A204.1 (cell line): ENCODE results near the gene SEMA5B.

Experiments used
- FAIRE-seq: peaks from 2 replicates; lab custom pipeline; 2012; peaks lifted over from hg19 to GRCh38; lab: Jason Lieb, UNC

The SEMA5B gene

GRCh38 chr3:123027292-123028232 is at the start of gene SEMA5B:
SEMA5B (minus strand) TSS chr3:123027763; CDS start chr3:122961263, 66,500 bp downstream.
- FAIRE-seq, result no peak

DNA sequence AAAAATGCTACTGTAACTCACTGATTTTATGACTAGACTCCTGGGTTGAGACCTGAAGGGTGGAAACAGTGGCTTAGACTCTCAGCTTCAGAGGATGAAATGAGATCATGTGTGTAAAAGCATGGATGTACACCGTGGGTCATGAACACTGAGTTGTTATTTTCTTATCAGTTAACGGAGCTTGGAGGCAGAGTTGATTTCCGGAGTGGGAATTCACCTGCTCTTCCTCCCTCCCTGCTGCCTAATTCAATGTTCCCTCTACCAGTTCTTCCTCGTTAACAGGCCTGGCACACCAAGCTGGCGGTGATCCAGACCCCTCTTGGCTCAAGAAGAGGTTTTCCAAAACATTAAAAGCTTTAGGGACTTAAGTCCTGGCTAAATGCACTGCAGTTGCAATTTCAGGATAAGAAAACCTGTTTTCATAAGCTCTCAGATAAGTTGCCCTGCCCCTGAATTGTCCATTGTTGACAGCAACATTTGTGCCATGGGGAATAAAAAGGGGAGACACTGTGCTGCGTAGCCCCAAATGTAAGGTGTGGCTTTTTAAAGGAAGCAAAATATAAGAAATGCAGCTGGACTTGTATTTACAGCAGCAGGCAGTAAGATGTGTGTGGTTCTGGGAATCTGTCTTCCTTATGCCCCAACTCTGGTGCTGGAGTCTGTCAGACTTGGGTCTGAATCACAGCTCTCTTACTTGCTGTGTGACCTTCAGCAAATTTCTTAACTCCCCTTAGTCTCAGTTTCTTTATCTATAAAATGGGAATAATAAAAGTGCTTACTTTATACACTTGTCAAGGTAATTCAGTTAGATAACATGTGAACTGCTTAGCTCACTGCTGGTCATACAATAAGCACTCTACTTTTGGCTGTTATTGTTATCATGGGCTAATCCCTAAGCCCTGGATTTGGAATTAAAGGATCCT is 49.2 kb upstream of the SEMA5B start:
- FAIRE-seq, result no peak

DNA sequence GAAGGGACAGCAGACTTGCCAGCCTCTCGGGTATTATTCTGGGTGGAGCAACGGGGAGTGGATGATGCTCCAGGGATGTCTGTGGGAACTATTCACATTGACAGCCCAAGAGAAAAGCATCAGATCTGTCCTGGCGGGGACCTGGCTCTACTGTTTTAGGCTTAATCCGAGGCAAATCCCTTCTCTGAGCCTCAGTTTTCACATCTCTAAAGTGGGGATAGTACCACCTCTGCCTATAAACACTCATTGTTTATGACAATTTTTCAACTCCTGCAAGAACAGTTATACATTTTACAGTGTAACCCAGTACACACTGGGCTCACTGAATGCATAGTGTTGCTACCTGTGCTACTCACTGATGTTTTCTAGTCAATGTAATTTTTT is 48.5 kb upstream of the SEMA5B start:
- no peak for FAIRE-seq

GRCh38 chr3:123075359-123075758 is 47.8 kb upstream of the SEMA5B start:
- no peak for FAIRE-seq

GRCh38 chr3:123072564-123072963 is 45.0 kb upstream of the SEMA5B start:
- FAIRE-seq, result no peak

DNA sequence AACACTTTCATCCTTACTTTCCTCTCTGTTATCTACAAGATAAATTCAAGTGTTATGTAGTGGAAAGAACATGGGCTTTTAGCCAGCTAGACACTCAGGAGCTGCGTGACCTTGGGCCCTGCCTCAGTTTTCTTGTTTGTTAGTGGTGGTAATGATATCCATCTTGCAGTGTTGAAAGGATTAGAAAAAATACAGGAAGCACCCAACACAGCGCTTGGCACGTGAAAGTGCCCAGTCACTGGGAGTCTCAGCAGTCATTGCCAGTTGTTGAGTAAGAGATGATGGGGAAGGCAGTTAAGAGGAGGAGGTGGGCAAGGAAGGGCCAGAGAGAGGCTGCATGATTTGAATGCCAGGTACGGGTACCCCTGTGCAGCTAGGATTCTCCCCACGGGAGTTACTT is 44.6 kb upstream of the SEMA5B start:
- FAIRE-seq, result no peak

DNA sequence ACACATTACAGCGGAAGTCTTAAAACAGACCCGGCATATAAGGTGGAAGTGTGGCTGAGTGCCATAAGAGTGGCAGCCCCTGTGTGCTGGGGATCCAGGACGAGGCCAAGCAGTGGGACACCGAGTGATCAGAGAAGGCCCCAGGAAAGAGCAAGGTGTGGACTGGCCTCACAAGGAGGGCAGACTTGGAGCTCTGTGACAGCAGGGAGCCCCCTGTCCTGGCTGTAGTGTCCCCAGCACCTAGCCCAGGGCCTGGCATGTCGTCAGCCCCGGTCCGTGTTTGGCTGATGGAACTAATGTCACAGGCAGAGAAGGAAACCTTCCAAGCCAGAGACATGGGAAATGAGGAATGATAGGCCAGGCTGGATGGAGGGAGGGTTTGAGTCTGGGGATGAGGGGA is 44.0 kb upstream of the SEMA5B start:
- no peak for FAIRE-seq

DNA sequence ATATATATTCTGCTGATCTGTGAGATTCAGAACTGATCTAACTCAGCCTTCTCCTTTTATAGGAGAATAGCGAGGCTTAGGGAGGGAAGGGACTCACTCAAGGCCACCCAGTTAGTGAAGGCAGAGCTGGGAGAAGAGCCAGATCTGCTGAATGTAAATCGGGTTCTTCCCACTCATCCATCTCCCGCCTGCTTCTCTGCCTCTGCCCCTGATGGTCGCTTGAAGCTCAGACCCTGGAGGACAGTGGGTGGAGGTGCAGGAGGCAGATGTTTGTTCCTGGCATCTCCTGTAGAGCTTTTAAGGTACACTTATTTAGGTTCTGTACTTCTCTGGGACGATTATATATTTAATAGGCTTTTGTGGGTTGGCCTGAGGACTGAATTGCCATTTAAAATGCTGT is 43.6 kb upstream of the SEMA5B start:
- FAIRE-seq, result no peak

GRCh38 chr3:123070510-123070909 is 42.9 kb upstream of the SEMA5B start:
- no peak for FAIRE-seq

- FAIRE-seq, result no peak
Measured at GRCh38 chr3:123068601-123069381, 41.2 kb upstream of the SEMA5B start.

DNA sequence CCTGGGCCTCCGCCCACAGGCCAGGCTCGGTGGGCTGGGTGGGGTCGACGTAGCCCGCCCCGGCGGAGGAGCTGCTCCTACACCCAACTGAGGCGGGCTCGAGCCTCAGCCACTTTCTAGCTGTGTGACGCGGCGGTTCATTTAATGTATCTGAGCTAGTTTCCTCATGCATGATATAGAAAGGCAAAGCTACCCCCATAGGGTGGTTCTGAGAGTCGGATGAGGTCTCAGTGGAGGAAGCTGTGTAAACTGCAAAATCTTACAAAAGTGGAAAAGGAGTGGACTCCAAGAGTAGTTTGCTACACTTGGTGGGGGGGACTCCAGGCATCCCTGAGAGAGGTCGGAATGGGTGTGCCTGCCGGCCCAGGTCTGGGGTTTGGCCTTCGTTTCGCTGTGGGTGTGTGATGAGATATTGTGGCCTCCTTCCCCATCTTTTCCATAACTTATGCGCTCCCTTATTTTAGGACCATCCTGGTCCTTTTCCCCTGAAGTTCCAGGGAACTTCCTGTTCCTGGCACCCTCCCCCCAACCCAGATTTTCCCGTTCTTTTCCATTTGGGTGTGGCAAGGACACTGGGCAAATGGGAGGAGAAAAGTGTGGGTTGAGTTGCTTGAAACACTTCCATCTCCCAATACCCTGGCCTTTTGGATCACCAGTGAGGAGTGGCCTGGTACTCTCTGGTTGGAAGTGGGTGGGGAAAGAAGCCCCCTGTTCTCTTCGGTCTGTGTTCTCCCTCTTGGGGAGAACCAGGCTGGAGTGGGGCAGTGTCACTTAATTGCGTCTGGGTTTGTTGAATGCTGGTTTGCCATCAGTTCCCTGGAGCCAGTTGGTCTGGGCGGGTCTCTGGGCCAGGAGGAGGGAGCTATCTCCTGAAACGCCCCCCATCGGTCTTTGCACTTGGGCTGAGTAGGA is 40.4 kb upstream of the SEMA5B start:
- FAIRE-seq, result no peak

DNA sequence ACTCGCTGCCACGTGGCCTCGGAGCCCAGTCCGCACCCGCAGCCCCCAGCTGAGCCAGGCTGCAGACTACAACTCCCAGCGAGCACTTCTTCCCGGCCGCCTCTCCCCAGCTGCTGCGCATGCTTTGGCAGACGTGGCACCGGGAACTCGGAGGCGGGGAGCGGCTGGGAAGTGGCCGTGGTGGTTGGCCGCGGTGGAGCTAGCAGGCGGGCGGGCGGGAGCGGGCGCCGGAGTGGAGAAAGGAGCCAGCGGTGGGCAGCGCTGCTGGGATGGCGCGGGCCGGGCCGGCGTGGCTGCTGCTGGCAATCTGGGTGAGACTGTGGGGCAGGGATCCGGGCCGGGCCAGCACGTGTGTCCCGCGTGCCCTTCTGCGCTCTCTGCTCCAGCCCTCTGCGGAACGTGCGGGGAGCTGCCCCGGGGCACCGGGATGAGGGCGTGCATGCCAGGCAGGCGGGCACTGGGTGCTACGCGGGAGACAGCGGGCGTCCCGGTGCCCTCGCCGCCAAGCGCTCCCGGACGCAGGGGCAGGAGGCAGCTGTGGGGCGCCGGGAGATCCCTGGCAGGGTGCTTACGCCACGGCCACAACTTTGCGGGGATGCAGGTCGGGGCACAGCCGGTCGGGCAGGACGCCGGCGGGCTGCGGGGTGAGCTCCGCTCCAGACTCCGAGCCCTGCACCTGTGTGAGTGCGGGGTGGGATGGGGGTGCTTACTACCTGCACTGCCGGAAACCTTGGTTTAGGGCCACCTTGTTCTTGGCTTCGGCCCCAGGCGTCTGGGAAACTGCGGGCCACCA is 39.5 kb upstream of the SEMA5B start, which contains the start of gene PDIA5:
Gene PDIA5 (plus strand): TSS at position 130 of the 793 bp plus-strand sequence. CDS start 140 bp downstream, at position 270.
- FAIRE-seq, result no peak

DNA sequence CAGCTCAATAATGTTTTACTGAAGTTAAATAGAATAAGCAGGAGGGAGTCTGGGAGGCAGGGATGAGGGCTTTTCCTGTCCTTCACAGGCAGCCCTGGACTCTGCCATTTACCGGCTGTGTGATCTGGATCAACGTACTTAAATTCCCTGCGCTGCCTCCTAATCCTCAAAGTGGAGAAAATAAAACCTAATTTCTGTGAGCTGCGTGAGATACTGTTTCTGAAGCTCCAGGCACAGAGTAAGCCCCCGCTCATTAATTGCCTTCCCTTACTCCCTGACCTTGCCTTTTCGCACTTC is 39.0 kb upstream of the SEMA5B start:
- FAIRE-seq, result no peak

- FAIRE-seq, result no peak
Measured at GRCh38 chr3:123064914-123065313, 37.4 kb upstream of the SEMA5B start.

DNA sequence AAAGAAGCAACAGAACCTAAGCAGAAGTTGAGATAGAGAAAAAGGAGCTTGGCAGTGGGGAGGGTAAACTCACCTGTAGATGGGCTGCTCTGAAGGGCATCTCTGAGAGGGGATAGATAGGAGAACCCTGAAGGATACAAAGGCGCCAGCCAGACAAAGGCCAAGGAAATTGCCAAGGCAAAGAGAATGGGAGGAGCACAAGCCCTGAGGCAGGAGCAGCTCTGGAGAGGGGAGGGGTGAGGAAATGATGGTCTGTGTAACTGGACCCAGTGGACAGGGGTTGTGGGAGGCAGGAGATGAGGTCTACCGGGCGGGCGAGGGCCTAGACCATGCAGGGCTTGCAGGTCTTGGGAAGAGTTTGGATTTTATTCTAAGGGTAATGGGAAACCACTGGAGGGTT is 36.9 kb upstream of the SEMA5B start:
- FAIRE-seq, result no peak

- no peak for FAIRE-seq
Measured at GRCh38 chr3:123063034-123063433, 35.5 kb upstream of the SEMA5B start.

GRCh38 chr3:123061856-123062255 is 34.3 kb upstream of the SEMA5B start:
- FAIRE-seq, result no peak

DNA sequence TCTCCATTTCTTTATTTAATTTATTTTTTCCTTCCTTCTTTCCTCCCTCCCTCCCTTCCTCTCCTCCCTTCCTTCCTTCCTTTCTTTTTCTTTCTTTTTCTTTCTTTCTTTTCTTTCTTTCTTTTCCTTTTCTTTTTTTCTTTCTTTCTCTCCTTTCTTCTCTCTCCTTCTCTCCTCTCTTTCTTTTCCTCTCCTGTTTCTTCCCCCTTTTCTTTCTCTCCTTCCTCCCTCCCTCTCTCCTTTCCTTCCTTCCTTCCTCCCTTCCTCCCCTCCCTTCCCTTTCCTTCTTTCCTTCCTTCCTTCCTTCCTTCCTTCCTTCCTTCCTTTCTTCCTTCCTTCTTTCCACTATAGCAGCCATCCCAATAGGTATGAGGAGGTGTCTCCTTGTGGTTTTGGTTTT is 32.5 kb upstream of the SEMA5B start:
- FAIRE-seq, result no peak

DNA sequence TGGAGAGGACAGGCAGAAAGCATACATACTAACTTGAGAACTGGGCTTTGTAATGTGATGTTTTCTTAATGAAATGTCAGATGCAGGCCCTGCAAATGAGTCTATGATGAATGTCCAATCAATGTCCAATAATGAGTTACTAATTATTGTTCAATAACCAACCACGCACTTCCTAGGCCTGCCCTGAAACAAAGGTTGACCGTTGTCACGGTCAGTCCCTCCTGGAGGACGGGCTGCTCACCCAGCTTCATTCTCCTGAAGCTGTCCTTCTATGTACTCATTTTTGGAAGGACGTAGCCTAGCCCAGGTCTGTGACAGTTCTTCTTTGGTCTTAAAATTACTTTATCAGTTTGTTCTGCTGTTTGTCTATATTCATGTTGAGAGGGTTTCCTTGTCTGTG is 30.9 kb upstream of the SEMA5B start:
- no peak for FAIRE-seq

GRCh38 chr3:123055352-123055751 is 27.8 kb upstream of the SEMA5B start:
- FAIRE-seq, result no peak
